C4-2B (cell line): ENCODE measurements around the gene USP6NL.

Experiments
- CTCF ChIP-seq: fragments of 450-650 bp; conservative IDR thresholded peaks from 2 replicates; pipeline ENCODE4 v1.5.1; 2017; ENCODE audit warnings: mild to moderate bottlenecking
- ZFX ChIP-seq: fragments of 450-650 bp; IDR thresholded peaks from 2 replicates; pipeline ENCODE4 v1.6.1; 2017

- TF ChIP-seq CTCF (no peak), ZFX (no peak)
Observed at GRCh38 chr10:11431216-11431555, 180.3 kb downstream of the USP6NL start.
